Esophagus muscularis mucosa (tissue), 2 donors: Measurements from ENCODE around the gene PRKAR1A.

ENCODE experiments used
- POLR2A ChIP-seq: fragments of 450-650 bp; IDR thresholded peaks from one replicate; pipeline ENCODE4 v1.6.1; 2017; ENCODE audit warnings: antibody characterized with exemption, moderate library complexity, mild to moderate bottlenecking, low read depth
- POLR2AphosphoS5 ChIP-seq, 2 donors: sonication (generic); formaldehyde crosslinking; IDR thresholded peaks; one replicate each; pipeline ENCODE4 v1.6.1; 2017; ENCODE audit warnings: antibody characterized with exemption in 2 of 2

DNA sequence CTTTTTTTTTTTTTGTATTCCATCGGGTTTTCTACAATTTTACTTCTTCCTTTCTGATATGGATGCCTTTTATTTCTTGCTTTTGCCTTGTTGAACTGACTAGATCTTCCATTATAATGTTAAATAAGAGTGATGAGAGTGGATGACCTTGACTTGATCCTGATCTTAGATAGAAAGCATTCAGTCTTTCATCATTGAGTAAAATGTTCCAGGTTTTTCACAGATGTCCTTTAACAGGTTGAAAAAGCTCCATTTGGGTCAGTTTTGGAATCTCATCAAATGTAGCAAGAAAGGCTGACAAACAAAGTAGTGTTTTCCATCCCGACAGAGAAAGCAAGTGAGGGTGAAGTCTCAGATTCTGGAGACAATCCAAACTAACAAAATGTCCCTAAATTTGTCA is 27.8 kb upstream of the PRKAR1A start:
- TF ChIP-seq POLR2A: no peak
- TF ChIP-seq POLR2AphosphoS5 (IDR thresholded peaks at IDR 0.05): no peak
